IMR-90 (cell line): ENCODE measurements around the gene POLR1A. TPM values are rescaled to one million over a fixed set of nuclear protein-coding genes. Genes with fewer than 3 reads are reported as not detected.

ENCODE experiments used
- ATAC-seq: fragments of 200-7000 bp; cut with Tn5 transposase; 2 replicates; pipeline ENCODE4 v1.9.1; 2020; ENCODE audit warnings: low read depth, mild to moderate bottlenecking, moderate library complexity
- BruUV-seq: library from RNA; stranded (reverse); fragments of 400-500 nt; replicated peaks from 2 replicates; lab custom pipeline; 2021; lab: Mats Ljungman, UMichigan
- CTCF ChIA-PET: fragments of 300-600 bp; formaldehyde crosslinking; extraction: SDS; loops from one replicate; lab custom pipeline; 2021; ENCODE audit warnings: antibody characterized with exemption; lab: Yijun Ruan, JAX
- POLR2A ChIA-PET: fragments of 300-600 bp; sonication (Branson Sonifier 250); formaldehyde crosslinking; loops from one replicate; lab custom pipeline; 2022; ENCODE audit warnings: antibody characterized with exemption; ENCODE audit not compliant: unreplicated experiment; lab: Charles Lee
- DNase-seq: peaks from one replicate; pipeline ENCODE4 v3.0.0; 2013
- H2AFZ ChIP-seq: replicated peaks from 2 replicates; pipeline ENCODE3; 2013; ENCODE audit warnings: low read length, mild to moderate bottlenecking; ENCODE audit not compliant: poor library complexity
- H2AK5ac ChIP-seq: 2 replicates; pipeline ENCODE4 v1.6.1; 2013; ENCODE audit warnings: low read depth, low read length, inconsistent platforms
- H2AK9ac ChIP-seq: replicated peaks from 2 replicates; pipeline ENCODE3; 2013; ENCODE audit warnings: mild to moderate bottlenecking, low read depth, low read length, moderate library complexity; ENCODE audit not compliant: poor library complexity
- H2BK120ac ChIP-seq: 2 replicates; pipeline ENCODE4 v1.6.1; 2013; ENCODE audit warnings: low read depth, low read length, inconsistent platforms
- H2BK15ac ChIP-seq: 3 replicates; pipeline ENCODE4 v1.6.1; 2013; ENCODE audit warnings: low read depth, low read length, inconsistent platforms
- H2BK20ac ChIP-seq: 2 replicates; pipeline ENCODE4 v1.6.1; 2013; ENCODE audit warnings: low read depth, mild to moderate bottlenecking, inconsistent platforms, low read length, moderate library complexity
- H2BK5ac ChIP-seq: 2 replicates; pipeline ENCODE4 v1.6.1; 2013; ENCODE audit warnings: mild to moderate bottlenecking, low read depth, low read length, inconsistent platforms; ENCODE audit not compliant: poor library complexity, severe bottlenecking
- H3K14ac ChIP-seq: replicated peaks from 2 replicates; pipeline ENCODE4 v1.6.1; 2013; ENCODE audit warnings: low read depth, low read length, inconsistent platforms
- H3K18ac ChIP-seq: 2 replicates; pipeline ENCODE4 v1.6.1; 2013; ENCODE audit warnings: low read depth, low read length, control low read depth
- H3K23ac ChIP-seq: 2 replicates; pipeline ENCODE4 v1.6.1; 2013; ENCODE audit warnings: low read depth, low read length, inconsistent platforms
- H3K27ac ChIP-seq: 2 replicates; pipeline ENCODE4 v1.5.1; 2013; ENCODE audit warnings: mild to moderate bottlenecking, control low read depth, low read length; ENCODE audit not compliant: insufficient read depth
- H3K27me3 ChIP-seq: 2 replicates; pipeline ENCODE4 v1.6.1; 2013; ENCODE audit warnings: low read length; ENCODE audit not compliant: control insufficient read depth, insufficient read depth
- H3K36me3 ChIP-seq: 2 replicates; pipeline ENCODE4 v1.6.1; 2013; ENCODE audit warnings: low read length, mixed read lengths; ENCODE audit not compliant: control insufficient read depth, insufficient read depth
- H3K4ac ChIP-seq: 2 replicates; pipeline ENCODE4 v1.6.1; 2013; ENCODE audit warnings: low read depth, low read length, inconsistent platforms
- H3K4me1 ChIP-seq: 2 replicates; pipeline ENCODE4 v1.6.1; 2013; ENCODE audit warnings: low read length, mixed read lengths; ENCODE audit not compliant: control insufficient read depth, insufficient read depth
- H3K4me2 ChIP-seq: 2 replicates; pipeline ENCODE4 v1.6.1; 2013; ENCODE audit warnings: low read depth, mild to moderate bottlenecking, control low read depth, low read length, moderate library complexity
- H3K4me3 ChIP-seq: 2 replicates; pipeline ENCODE4 v1.5.1; 2013; ENCODE audit warnings: low read depth, mild to moderate bottlenecking, control low read depth, low read length, moderate library complexity; ENCODE audit not compliant: insufficient read depth
- H3K56ac ChIP-seq: 2 replicates; pipeline ENCODE4 v1.6.1; 2013; ENCODE audit warnings: low read length, inconsistent platforms; ENCODE audit not compliant: insufficient read depth; ENCODE audit errors: extremely low read depth
- H3K79me1 ChIP-seq, 2 experiments: 2 replicates each; pipeline ENCODE4 v1.6.1; 2013; ENCODE audit warnings: low read length in 2 of 2, inconsistent platforms in 1 of 2, low read depth in 1 of 2
- H3K9ac ChIP-seq: 2 replicates; pipeline ENCODE4 v1.6.1; 2013; ENCODE audit warnings: low read depth, low read length, control low read depth
- H3K9me1 ChIP-seq: 2 replicates; pipeline ENCODE4 v1.6.1; 2013; ENCODE audit warnings: low read length, inconsistent platforms; ENCODE audit not compliant: insufficient read depth
- H3K9me3 ChIP-seq: 2 replicates; pipeline ENCODE4 v1.6.1; 2013; ENCODE audit warnings: low read length; ENCODE audit not compliant: control insufficient read depth, insufficient read depth
- H4K20me1 ChIP-seq: 2 replicates; pipeline ENCODE4 v1.6.1; 2013; ENCODE audit warnings: low read length, inconsistent platforms; ENCODE audit not compliant: insufficient read depth
- H4K5ac ChIP-seq: 2 replicates; pipeline ENCODE4 v1.6.1; 2013; ENCODE audit warnings: mild to moderate bottlenecking, low read depth, low read length, control low read depth
- H4K8ac ChIP-seq, 2 experiments: 2 replicates each; pipeline ENCODE4 v1.6.1; 2013; ENCODE audit warnings: low read depth in 2 of 2, low read length in 2 of 2, control low read depth in 1 of 2, inconsistent platforms in 1 of 2
- H4K91ac ChIP-seq: 2 replicates; pipeline ENCODE4 v1.6.1; 2013; ENCODE audit warnings: low read depth, low read length, inconsistent platforms; ENCODE audit not compliant: insufficient read depth
- BHLHE40 ChIP-seq: fragments of 150-350 bp; IDR thresholded peaks from 2 replicates; pipeline ENCODE4 v1.6.1; 2016; ENCODE audit warnings: mild to moderate bottlenecking, low read depth, low read length
- CHD1 ChIP-seq: IDR thresholded peaks from 2 replicates; pipeline ENCODE4 v1.6.1; 2012; ENCODE audit warnings: low read depth, low read length, improper control_type of control experiment
- CTCF ChIP-seq: conservative IDR thresholded peaks from 2 replicates; pipeline ENCODE4 v1.5.1; 2012; ENCODE audit warnings: mild to moderate bottlenecking, low read depth, low read length, improper control_type of control experiment
- FOS ChIP-seq: fragments of 150-350 bp; IDR thresholded peaks from 2 replicates; pipeline ENCODE4 v1.6.1; 2016; ENCODE audit warnings: low read depth, low read length
- MAFK ChIP-seq: IDR thresholded peaks from 2 replicates; pipeline ENCODE4 v1.6.1; 2012; ENCODE audit warnings: low read depth, low read length, improper control_type of control experiment
- MAZ ChIP-seq: IDR thresholded peaks from 2 replicates; pipeline ENCODE4 v1.6.1; 2012; ENCODE audit warnings: low read depth, mild to moderate bottlenecking, low read length, improper control_type of control experiment, moderate library complexity, borderline replicate concordance
- MXI1 ChIP-seq: IDR thresholded peaks from 2 replicates; pipeline ENCODE4 v1.6.1; 2012; ENCODE audit warnings: low read depth, mild to moderate bottlenecking, low read length, moderate library complexity, borderline replicate concordance
- NFE2L2 ChIP-seq: fragments of 150-350 bp; IDR thresholded peaks from 2 replicates; pipeline ENCODE4 v1.6.1; 2016; ENCODE audit warnings: low read depth, mild to moderate bottlenecking, low read length
- POLR2A ChIP-seq: IDR thresholded peaks from 2 replicates; pipeline ENCODE4 v1.6.1; 2012; ENCODE audit warnings: mild to moderate bottlenecking, low read depth, low read length
- RAD21 ChIP-seq: IDR thresholded peaks from 2 replicates; pipeline ENCODE4 v1.6.1; 2012; ENCODE audit warnings: low read length, improper control_type of control experiment
- RCOR1 ChIP-seq: IDR thresholded peaks from 2 replicates; pipeline ENCODE4 v1.6.1; 2012; ENCODE audit warnings: mild to moderate bottlenecking, low read length, improper control_type of control experiment; ENCODE audit not compliant: insufficient replicate concordance
- RFX5 ChIP-seq: IDR thresholded peaks from 2 replicates; pipeline ENCODE4 v1.8.0; 2012; ENCODE audit warnings: low read depth, mild to moderate bottlenecking, low read length, moderate library complexity
- SMC3 ChIP-seq: fragments of 150-350 bp; IDR thresholded peaks from 2 replicates; pipeline ENCODE4 v1.6.1; 2016; ENCODE audit warnings: low read depth, mild to moderate bottlenecking, antibody characterized with exemption, low read length, moderate library complexity
- USF2 ChIP-seq: fragments of 150-350 bp; IDR thresholded peaks from 2 replicates; pipeline ENCODE4 v1.6.1; 2017; ENCODE audit warnings: mild to moderate bottlenecking, antibody characterized with exemption, low read length, low read depth
- WGBS, 2 experiments: methylation state at CpG; one replicate each; pipeline versions ENCODE4 v1.1.5 to v1.1.7; 2013; ENCODE audit warnings: missing lambda C conversion rate in 2 of 2; ENCODE audit not compliant: insufficient read length in 1 of 2; ENCODE audit errors: extremely low coverage in 2 of 2; 5-methylcytosine and 5-hydroxymethylcytosine counted together
- dilution Hi-C: fragments of 300-500 bp; cut with HindIII; formaldehyde crosslinking; loops from one replicate; pipeline ENCODE4 v1.14.3; 2018; ENCODE audit warnings: low sequenced_read_pairs; ENCODE audit not compliant: unreplicated experiment
- in situ Hi-C: fragments of 300-500 bp; cut with MboI; formaldehyde crosslinking; loops from 3 replicates; pipeline ENCODE4 v1.14.3; 2019; ENCODE audit warnings: low sequenced_read_pairs, inconsistent platforms, mixed read lengths
- intact Hi-C: fragments of 100-400 bp; cut with micrococcal nuclease; formaldehyde crosslinking; loops from 2 replicates; pipeline ENCODE4 v1.10.0; 2022
- polyA plus RNA-seq, 3 experiments: library from polyadenylated mRNA; depleted of rRNA; stranded (reverse); fragments of >200 nt; gene quantifications; 2 replicates each; pipeline ENCODE4 v1.2.3, GENCODE V29; 2012; ENCODE audit warnings: low replicate concordance in 1 of 3
- total RNA-seq: library from RNA; depleted of rRNA; stranded (reverse); fragments of >200 nt; gene quantifications from 2 replicates; pipeline ENCODE4 v1.2.3, GENCODE V29; 2012
- TF ChIP-seq, protein P1 (sequence below): fragments of 150-350 bp; IDR thresholded peaks from 2 replicates; pipeline ENCODE4 v1.6.1; 2016; ENCODE audit warnings: low read depth, mild to moderate bottlenecking, low read length, moderate library complexity, borderline replicate concordance

POLR1A gene
- total and polyA plus RNA-seq, 2 of the 4 experiments (the other 2 are of a cell fraction), result 7.6 to 27.4 TPM

GRCh38 chr2:86025976-86026743 lies 79.5 kb downstream of the POLR1A start:
- no TSS peak for BruUV-seq
- POLR2A ChIA-PET, result no interaction called here
- Histone ChIP-seq H3K4me2 (no peak overlapping the region), H4K5ac (no peak overlapping the region), H3K56ac (no peak overlapping the region), H3K79me1 (no peaks in the 10 kb centered on the region), H3K9me3 (no peaks in the 10 kb centered on the region), H3K9ac (no peak overlapping the region), H3K4ac (no peak overlapping the region), H3K18ac (no peak overlapping the region), H3K14ac (no peak overlapping the region), H2BK120ac (no peak overlapping the region), H4K8ac (no peak overlapping the region), H3K9me1 (peaks cover 10% of the 10 kb centered on the region), H3K4me1 (peaks cover 4% of the 10 kb centered on the region; the same call in 1 of the 2 replicates), H2AK5ac (no peak overlapping the region), H2BK15ac (no peak overlapping the region), H2AK9ac (no peak overlapping the region), H2BK20ac (no peak overlapping the region), H3K23ac (no peak overlapping the region), H3K27ac (no peak overlapping the region), H3K27me3 (no peaks in the 10 kb centered on the region), H4K91ac (no peak overlapping the region), H4K20me1 (no peaks in the 10 kb centered on the region), H3K36me3 (peaks cover 52% of the 10 kb centered on the region), H2AFZ (no peak overlapping the region), H3K4me3 (no peak overlapping the region), H2BK5ac (no peak overlapping the region)
- DNase-seq (no peak), ATAC-seq (no peak)
- intact Hi-C loops (no loop called here), in situ Hi-C loops (no loop called here), dilution Hi-C loops (no loop called here)
- CTCF ChIA-PET, result interaction anchor here (0.6 kb wide), 1 partner anchor 199 kb away, joined by 3 read pairs; no protein-coding TSS in a partner anchor
- no CpG with 5 or more reads among the region's 8 CpGs for WGBS, 2 experiments
- TF ChIP-seq, protein P1, sequence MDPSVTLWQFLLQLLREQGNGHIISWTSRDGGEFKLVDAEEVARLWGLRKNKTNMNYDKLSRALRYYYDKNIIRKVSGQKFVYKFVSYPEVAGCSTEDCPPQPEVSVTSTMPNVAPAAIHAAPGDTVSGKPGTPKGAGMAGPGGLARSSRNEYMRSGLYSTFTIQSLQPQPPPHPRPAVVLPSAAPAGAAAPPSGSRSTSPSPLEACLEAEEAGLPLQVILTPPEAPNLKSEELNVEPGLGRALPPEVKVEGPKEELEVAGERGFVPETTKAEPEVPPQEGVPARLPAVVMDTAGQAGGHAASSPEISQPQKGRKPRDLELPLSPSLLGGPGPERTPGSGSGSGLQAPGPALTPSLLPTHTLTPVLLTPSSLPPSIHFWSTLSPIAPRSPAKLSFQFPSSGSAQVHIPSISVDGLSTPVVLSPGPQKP, result no peak
- TF ChIP-seq NFE2L2 (no peak), CTCF (no peak), RCOR1 (no peak), POLR2A (no peak), MAZ (no peak), RAD21 (no peak), MXI1 (no peak), BHLHE40 (no peak), CHD1 (no peak), RFX5 (no peak), FOS (no peak), SMC3 (no peak), MAFK (no peak), USF2 (no peak)
